Mesenchymal stem cell (in vitro differentiated cells and primary cell): Measurements from ENCODE around the gene ARHGAP44.

Experiments used
- DNase-seq: peaks from one replicate; pipeline ENCODE4 v3.0.0-alpha.2; 2013
- H2AFZ ChIP-seq: one replicate; pipeline ENCODE4 v1.6.1; 2013; ENCODE audit warnings: low read depth, mild to moderate bottlenecking, control low read depth, inconsistent platforms, low read length, moderate library complexity
- H2AK5ac ChIP-seq: 2 replicates; pipeline ENCODE4 v1.6.1; 2013; ENCODE audit warnings: low read length, moderate library complexity, mild to moderate bottlenecking, inconsistent platforms; ENCODE audit not compliant: severe bottlenecking
- H2BK120ac ChIP-seq: one replicate; pipeline ENCODE4 v1.6.1; 2013; ENCODE audit warnings: low read depth, mild to moderate bottlenecking, inconsistent platforms, low read length, moderate library complexity
- H2BK12ac ChIP-seq, 2 experiments: one replicate each; pipeline ENCODE4 v1.6.1; 2013; ENCODE audit warnings: inconsistent platforms in 2 of 2, low read length in 2 of 2, mild to moderate bottlenecking in 2 of 2, moderate library complexity in 2 of 2, control low read depth in 1 of 2
- H2BK15ac ChIP-seq: one replicate; pipeline ENCODE4 v1.6.1; 2013; ENCODE audit warnings: mild to moderate bottlenecking, low read depth, inconsistent platforms; ENCODE audit not compliant: poor library complexity, severe bottlenecking
- H2BK5ac ChIP-seq: 2 replicates; pipeline ENCODE4 v1.6.1; 2013; ENCODE audit warnings: low read depth, mild to moderate bottlenecking, low read length, control low read depth, inconsistent platforms; ENCODE audit not compliant: poor library complexity, severe bottlenecking
- H3K14ac ChIP-seq, 2 experiments: one replicate each; pipeline ENCODE4 v1.6.1; 2013; ENCODE audit warnings: inconsistent platforms in 2 of 2, low read length in 2 of 2, control low read depth in 1 of 2, mild to moderate bottlenecking in 1 of 2, moderate library complexity in 1 of 2
- H3K18ac ChIP-seq, 2 experiments: one replicate each; pipeline ENCODE4 v1.6.1; 2013; ENCODE audit warnings: inconsistent platforms in 2 of 2, low read length in 2 of 2, control low read depth in 1 of 2, low read depth in 1 of 2, mild to moderate bottlenecking in 1 of 2
- H3K23ac ChIP-seq, 2 experiments: one replicate each; pipeline ENCODE4 v1.6.1; 2013; ENCODE audit warnings: inconsistent platforms in 2 of 2, low read length in 2 of 2, mild to moderate bottlenecking in 2 of 2, moderate library complexity in 2 of 2, control low read depth in 1 of 2
- H3K27ac ChIP-seq: 2 replicates; pipeline ENCODE4 v1.5.1; 2013; ENCODE audit warnings: mild to moderate bottlenecking, moderate library complexity, low read length, control low read depth, inconsistent platforms; ENCODE audit not compliant: poor library complexity, severe bottlenecking
- H3K27me3 ChIP-seq, 2 experiments: 2 replicates each; pipeline versions ENCODE4 v1.6.1 to v1.7.0; 2013; ENCODE audit warnings: low read length in 2 of 2, mild to moderate bottlenecking in 2 of 2, moderate library complexity in 2 of 2, control low read depth in 1 of 2, inconsistent platforms in 1 of 2; ENCODE audit not compliant: control insufficient read depth in 1 of 2, insufficient read depth in 1 of 2
- H3K36me3 ChIP-seq, 2 experiments: 2 replicates each; pipeline versions ENCODE4 v1.6.1 to v1.7.0; 2013; ENCODE audit warnings: low read length in 2 of 2, control low read depth in 1 of 2, inconsistent platforms in 1 of 2, low read depth in 1 of 2, mild to moderate bottlenecking in 1 of 2; ENCODE audit not compliant: insufficient read depth in 2 of 2, control insufficient read depth in 1 of 2
- H3K4ac ChIP-seq, 2 experiments: one replicate each; pipeline ENCODE4 v1.6.1; 2013; ENCODE audit warnings: inconsistent platforms in 2 of 2, low read length in 2 of 2, mild to moderate bottlenecking in 2 of 2, moderate library complexity in 2 of 2, control low read depth in 1 of 2, low read depth in 1 of 2
- H3K4me1 ChIP-seq: 2 replicates; pipeline ENCODE4 v1.6.1; 2013; ENCODE audit warnings: low read depth, low read length, control low read depth; ENCODE audit not compliant: control insufficient read depth, insufficient read depth
- H3K4me2 ChIP-seq: 2 replicates; pipeline ENCODE4 v1.6.1; 2013; ENCODE audit warnings: low read length, mild to moderate bottlenecking, inconsistent platforms; ENCODE audit not compliant: poor library complexity, severe bottlenecking
- H3K4me3 ChIP-seq, 2 experiments: 2 replicates each; pipeline versions ENCODE4 v1.5.1 to v1.7.0; 2013; ENCODE audit warnings: low read length in 2 of 2, mild to moderate bottlenecking in 2 of 2, control low read depth in 1 of 2, low read depth in 1 of 2; ENCODE audit not compliant: insufficient read depth in 1 of 2
- H3K79me1 ChIP-seq: replicated peaks from 2 replicates; pipeline ENCODE4 v1.6.1; 2013; ENCODE audit warnings: mild to moderate bottlenecking, control low read depth, low read length, inconsistent platforms; ENCODE audit not compliant: poor library complexity, severe bottlenecking
- H3K9ac ChIP-seq: 2 replicates; pipeline ENCODE4 v1.7.0; 2013; ENCODE audit warnings: mild to moderate bottlenecking, low read length, moderate library complexity
- H3K9me3 ChIP-seq: 2 replicates; pipeline ENCODE4 v1.7.0; 2013; ENCODE audit warnings: mild to moderate bottlenecking, low read length; ENCODE audit not compliant: control insufficient read depth
- H4K8ac ChIP-seq: one replicate; pipeline ENCODE4 v1.6.1; 2013; ENCODE audit warnings: inconsistent platforms, mild to moderate bottlenecking, low read length, moderate library complexity
- H4K91ac ChIP-seq: one replicate; pipeline ENCODE4 v1.6.1; 2013; ENCODE audit warnings: mild to moderate bottlenecking, low read length, inconsistent platforms
- WGBS: methylation state at CpG from one replicate; pipeline ENCODE4 v1.1.7; 2013; ENCODE audit warnings: mixed read lengths; 5-methylcytosine and 5-hydroxymethylcytosine counted together

Gene ARHGAP44

GRCh38 chr17:12883472-12883871 is 94.2 kb downstream of the ARHGAP44 start:
- H3K27ac ChIP-seq = no peak overlapping the region
- no peak overlapping the region for H2BK5ac ChIP-seq
- no peak overlapping the region for H3K14ac ChIP-seq
- H4K8ac ChIP-seq = no peak overlapping the region
- no peaks in the 10 kb centered on the region for H3K79me1 ChIP-seq
- H4K91ac ChIP-seq = no peak overlapping the region
- no peaks in the 10 kb centered on the region for H3K9me3 ChIP-seq
- H2AFZ ChIP-seq = no peak overlapping the region
- no peak overlapping the region for H3K9ac ChIP-seq
- H3K23ac ChIP-seq = no peak overlapping the region
- no peak overlapping the region for H2BK15ac ChIP-seq
- H2BK12ac ChIP-seq = no peak overlapping the region
- DNase-seq = no peak
- H3K4ac ChIP-seq = no peak overlapping the region
- H2AK5ac ChIP-seq = no peak overlapping the region
- no CpG with 5 or more reads among the region's 2 CpGs for WGBS
- H3K27me3 ChIP-seq = no peaks in the 10 kb centered on the region
- H3K4me2 ChIP-seq = no peak overlapping the region
- no peak overlapping the region for H3K18ac ChIP-seq
- H3K36me3 ChIP-seq = no peaks in the 10 kb centered on the region
- no peak overlapping the region for H3K4me3 ChIP-seq
- no peaks in the 10 kb centered on the region for H3K4me1 ChIP-seq
- H2BK120ac ChIP-seq = no peak overlapping the region

DNA sequence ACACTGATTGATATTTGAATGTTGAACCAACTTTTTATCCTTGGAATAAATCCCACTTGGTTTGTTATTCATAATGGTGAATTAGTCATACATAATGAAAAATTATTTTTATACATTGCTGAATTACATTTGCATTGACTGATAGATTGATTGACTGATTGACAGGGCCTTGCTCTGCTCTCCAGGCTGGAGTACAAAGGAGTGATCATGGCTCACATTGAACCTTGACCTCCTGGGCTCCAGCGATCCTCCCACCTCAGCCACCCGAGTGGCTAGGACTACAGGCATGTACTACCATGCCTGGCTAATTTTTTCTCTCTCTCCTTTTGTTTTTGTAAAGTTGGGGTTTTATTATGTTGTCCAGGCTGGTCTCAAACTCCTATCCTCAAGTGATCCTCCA is 97.8 kb downstream of the ARHGAP44 start:
- no CpG with 5 or more reads among the region's 2 CpGs for WGBS
- no peak overlapping the region for H4K8ac ChIP-seq
- H3K4me1 ChIP-seq = no peaks in the 10 kb centered on the region
- no peak overlapping the region for H2BK120ac ChIP-seq
- no peak overlapping the region for H2AFZ ChIP-seq
- no peak overlapping the region for H2AK5ac ChIP-seq
- no peak overlapping the region for H3K27ac ChIP-seq
- no peak overlapping the region for H3K9ac ChIP-seq
- H3K4ac ChIP-seq = no peak overlapping the region
- no peak overlapping the region for H4K91ac ChIP-seq
- no peak overlapping the region for H2BK5ac ChIP-seq
- no peak for DNase-seq
- H3K23ac ChIP-seq = no peak overlapping the region
- peaks cover 0 to 3% of the 10 kb centered on the region in 2 experiments for H3K27me3 ChIP-seq
- H3K36me3 ChIP-seq = no peaks in the 10 kb centered on the region
- H3K18ac ChIP-seq = no peak overlapping the region
- H3K4me3 ChIP-seq = no peak overlapping the region
- H3K14ac ChIP-seq = no peak overlapping the region
- no peak overlapping the region for H3K4me2 ChIP-seq
- H3K79me1 ChIP-seq = no peaks in the 10 kb centered on the region
- peaks cover 8% of the 10 kb centered on the region for H3K9me3 ChIP-seq
- no peak overlapping the region for H2BK15ac ChIP-seq
- H2BK12ac ChIP-seq = no peak overlapping the region

- no peak overlapping the region for H2AK5ac ChIP-seq
- H3K4me3 ChIP-seq = no peak overlapping the region
- H3K79me1 ChIP-seq = no peaks in the 10 kb centered on the region
- no peaks in the 10 kb centered on the region for H3K27me3 ChIP-seq
- H3K23ac ChIP-seq = no peak overlapping the region
- H3K9me3 ChIP-seq = peaks cover 21% of the 10 kb centered on the region
- no peak overlapping the region for H2BK5ac ChIP-seq
- no peak overlapping the region for H4K8ac ChIP-seq
- no peak overlapping the region for H2BK12ac ChIP-seq
- no peaks in the 10 kb centered on the region for H3K36me3 ChIP-seq
- H3K18ac ChIP-seq = no peak overlapping the region
- no peak overlapping the region for H3K4ac ChIP-seq
- WGBS = 80% methylated on average over 11 of the region's 11 CpGs
- no peak overlapping the region for H3K14ac ChIP-seq
- H3K4me1 ChIP-seq = no peaks in the 10 kb centered on the region
- no peak for DNase-seq
- H3K4me2 ChIP-seq = no peak overlapping the region
- H3K9ac ChIP-seq = no peak overlapping the region
- H4K91ac ChIP-seq = no peak overlapping the region
- H2AFZ ChIP-seq = no peak overlapping the region
- H3K27ac ChIP-seq = no peak overlapping the region
- H2BK15ac ChIP-seq = no peak overlapping the region
- H2BK120ac ChIP-seq = no peak overlapping the region
Measured at GRCh38 chr17:12896180-12896785, 107.0 kb downstream of the ARHGAP44 start.

GRCh38 chr17:12898110-12898509 is 108.8 kb downstream of the ARHGAP44 start:
- no peak overlapping the region for H2BK15ac ChIP-seq
- H3K27ac ChIP-seq = no peak overlapping the region
- no peak overlapping the region for H3K4ac ChIP-seq
- H2AK5ac ChIP-seq = no peak overlapping the region
- H3K79me1 ChIP-seq = no peaks in the 10 kb centered on the region
- no peak overlapping the region for H3K4me2 ChIP-seq
- no peaks in the 10 kb centered on the region for H3K4me1 ChIP-seq
- WGBS = 76% methylated on average over 3 of the region's 3 CpGs
- DNase-seq = no peak
- no peak overlapping the region for H3K23ac ChIP-seq
- H4K91ac ChIP-seq = no peak overlapping the region
- no peak overlapping the region for H2BK5ac ChIP-seq
- no peak overlapping the region for H3K9ac ChIP-seq
- H2BK12ac ChIP-seq = no peak overlapping the region
- no peak overlapping the region for H3K18ac ChIP-seq
- H3K27me3 ChIP-seq = no peaks in the 10 kb centered on the region
- no peak overlapping the region for H2AFZ ChIP-seq
- H2BK120ac ChIP-seq = no peak overlapping the region
- no peaks in the 10 kb centered on the region for H3K36me3 ChIP-seq
- H4K8ac ChIP-seq = no peak overlapping the region
- H3K4me3 ChIP-seq = no peak overlapping the region
- H3K9me3 ChIP-seq = peaks cover 11% of the 10 kb centered on the region
- no peak overlapping the region for H3K14ac ChIP-seq
